Small intestine (tissue), 7 donors: ENCODE results near the gene AGAP6. TPM values are rescaled to one million over a fixed set of nuclear protein-coding genes. Genes with fewer than 3 reads are reported as not detected.
"Not testable (repeated sequence)": the region's sequence is repeated elsewhere in the genome, so short reads cannot be mapped to it uniquely, and the experiment has no call there.

Experiments used
- DNase-seq, 2 donors: peaks; one replicate each; pipeline versions ENCODE4 v3.0.0 to v3.0.0-alpha.2; 2013
- FAIRE-seq: peaks from 2 replicates; lab custom pipeline; 2012; peaks lifted over from hg19 to GRCh38; lab: Jason Lieb, UNC
- H3K27ac ChIP-seq, 3 donors: one replicate each; pipeline ENCODE4 v1.5.1; 2013; ENCODE audit warnings: low read length in 2 of 3, mild to moderate bottlenecking in 2 of 3, control low read depth in 1 of 3, inconsistent platforms in 1 of 3, low read depth in 1 of 3, moderate library complexity in 1 of 3
- H3K27me3 ChIP-seq, 3 donors: one replicate each; pipeline ENCODE4 v1.6.1; 2013; ENCODE audit warnings: low read length in 3 of 3, inconsistent platforms in 1 of 3; ENCODE audit not compliant: control insufficient read depth in 3 of 3, insufficient read depth in 3 of 3
- H3K36me3 ChIP-seq, 3 donors: one replicate each; pipeline ENCODE4 v1.6.1; 2013; ENCODE audit warnings: low read length in 3 of 3, inconsistent platforms in 1 of 3, low read depth in 1 of 3, mild to moderate bottlenecking in 1 of 3, moderate library complexity in 1 of 3; ENCODE audit not compliant: control insufficient read depth in 3 of 3, insufficient read depth in 2 of 3
- H3K4me1 ChIP-seq, 3 donors: one replicate each; pipeline ENCODE4 v1.6.1; 2013; ENCODE audit warnings: low read length in 2 of 3, inconsistent platforms in 1 of 3, low read depth in 1 of 3, mild to moderate bottlenecking in 1 of 3, moderate library complexity in 1 of 3; ENCODE audit not compliant: control insufficient read depth in 3 of 3, insufficient read depth in 2 of 3
- H3K4me3 ChIP-seq, 3 donors: one replicate each; pipeline ENCODE4 v1.5.1; 2013; ENCODE audit warnings: low read length in 3 of 3, control low read depth in 1 of 3, inconsistent platforms in 1 of 3, low read depth in 1 of 3, mild to moderate bottlenecking in 1 of 3, moderate library complexity in 1 of 3
- H3K9me3 ChIP-seq, 2 donors: one replicate each; pipeline ENCODE4 v1.6.1; 2013; ENCODE audit warnings: low read depth in 1 of 2, low read length in 1 of 2; ENCODE audit not compliant: control insufficient read depth in 2 of 2, insufficient read depth in 1 of 2
- WGBS, 3 donors: extraction: QIAGEN DNeasy Blood & Tissue Kit; methylation state at CpG; one replicate each; pipeline ENCODE4 v1.1.7; 2013; 5-methylcytosine and 5-hydroxymethylcytosine counted together
- polyA plus RNA-seq, 4 donors: library from polyadenylated mRNA; stranded (reverse) in 3 of 4; unstranded in 1 of 4; fragments of 200-250 nt in 3 of 4; fragments of 120-200 nt in 1 of 4; gene quantifications; one replicate each; pipeline versions ENCODE4 v1.2.1 to v1.2.3, GENCODE V29; 2013
- donor health status: healthy with polysubstance abuse.
- donor health status: control.
- donor health status: control.
- donor health status: Bipolar disorder and iron deficiency.
- donor health status: healthy.

AGAP6 gene
- polyA plus RNA-seq, 4 donors = 8.7 to 34.4 (median 17.4) TPM

- H3K27me3 ChIP-seq, H3K9me3 ChIP-seq, H3K4me3 ChIP-seq, DNase-seq, H3K36me3 ChIP-seq, H3K4me1 ChIP-seq, FAIRE-seq, H3K27ac ChIP-seq: not testable (repeated sequence)
- 92 to 97% (median 97%) methylated on average over 25 to 37 of the region's 37 CpGs for WGBS, 3 donors
These were observed 17.8 kb upstream of the AGAP6 start for GRCh38 chr10:49970331-49970857.

DNA sequence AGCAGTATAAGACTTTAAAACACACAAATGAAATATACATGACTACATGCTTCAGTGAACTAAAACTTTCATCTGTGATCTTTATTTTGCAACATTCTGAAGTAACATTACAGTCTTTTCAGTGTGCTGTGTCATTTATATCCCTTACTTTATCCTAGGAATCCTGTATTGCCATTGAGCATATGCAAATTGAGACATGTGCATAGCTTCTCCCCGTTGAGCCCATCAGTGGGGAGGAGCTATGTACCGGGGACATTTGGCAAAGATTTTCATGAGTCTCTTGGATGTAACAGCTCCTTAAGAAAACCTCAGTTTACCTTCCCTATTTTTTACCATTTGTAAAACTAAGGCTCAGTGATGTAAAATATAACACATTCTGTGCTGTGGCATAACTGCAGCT lies 16.7 kb upstream of the AGAP6 start:
- not testable (repeated sequence) for DNase-seq, H3K27ac ChIP-seq, H3K4me1 ChIP-seq, H3K9me3 ChIP-seq, FAIRE-seq, H3K36me3 ChIP-seq, H3K4me3 ChIP-seq, H3K27me3 ChIP-seq
- WGBS, 3 donors = 63 to 77% (median 66%) methylated on average over 2 of the region's 2 CpGs

- WGBS, 3 donors = 72 to 93% (median 88%) methylated on average over 3 of the region's 3 CpGs
- not testable (repeated sequence) for H3K27ac ChIP-seq, H3K27me3 ChIP-seq, H3K4me3 ChIP-seq, H3K36me3 ChIP-seq, FAIRE-seq, H3K4me1 ChIP-seq, DNase-seq, H3K9me3 ChIP-seq
These were observed 16.1 kb upstream of the AGAP6 start for GRCh38 chr10:49972094-49972493.

GRCh38 chr10:49977756-49978155 lies 10.4 kb upstream of the AGAP6 start:
- H3K27ac ChIP-seq, H3K36me3 ChIP-seq, H3K4me3 ChIP-seq, H3K4me1 ChIP-seq, FAIRE-seq, H3K27me3 ChIP-seq, H3K9me3 ChIP-seq, DNase-seq: not testable (repeated sequence)
- WGBS, 3 donors = 85 to 97% (median 97%) methylated on average over 2 to 3 of the region's 3 CpGs

- H3K9me3 ChIP-seq, H3K27ac ChIP-seq, H3K36me3 ChIP-seq, H3K4me1 ChIP-seq, H3K27me3 ChIP-seq, H3K4me3 ChIP-seq, FAIRE-seq, DNase-seq: not testable (repeated sequence)
- WGBS, 3 donors = 75 to 83% (median 79%) methylated on average over 3 of the region's 3 CpGs
These were observed 999 bp upstream of the AGAP6 start for GRCh38 chr10:49987207-49987606.

DNA sequence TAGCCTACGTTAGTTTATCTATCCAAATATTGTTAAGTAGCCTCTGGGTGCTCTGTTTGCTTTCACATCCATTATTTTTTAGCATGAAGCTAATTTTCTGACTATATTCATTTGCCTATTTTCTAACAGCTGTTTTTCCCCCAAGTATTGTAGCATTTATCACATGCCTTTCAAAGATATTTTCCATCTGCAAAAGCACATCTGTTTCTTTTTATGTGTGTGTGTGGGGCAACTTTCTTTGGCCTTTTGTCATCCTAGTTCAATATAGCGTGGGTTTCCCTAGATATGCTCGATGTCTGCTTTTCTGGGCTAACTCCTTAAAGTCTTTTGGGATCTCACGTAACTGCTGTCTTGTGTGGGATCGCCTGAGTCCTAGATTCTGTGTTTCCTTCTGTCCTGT lies 7.1 kb downstream of the AGAP6 start:
- not testable (repeated sequence) for DNase-seq, FAIRE-seq, H3K27me3 ChIP-seq, H3K4me1 ChIP-seq, H3K9me3 ChIP-seq, H3K27ac ChIP-seq, H3K36me3 ChIP-seq, H3K4me3 ChIP-seq
- WGBS, 3 donors = 89 to 94% (median 92%) methylated on average over 5 of the region's 5 CpGs

DNA sequence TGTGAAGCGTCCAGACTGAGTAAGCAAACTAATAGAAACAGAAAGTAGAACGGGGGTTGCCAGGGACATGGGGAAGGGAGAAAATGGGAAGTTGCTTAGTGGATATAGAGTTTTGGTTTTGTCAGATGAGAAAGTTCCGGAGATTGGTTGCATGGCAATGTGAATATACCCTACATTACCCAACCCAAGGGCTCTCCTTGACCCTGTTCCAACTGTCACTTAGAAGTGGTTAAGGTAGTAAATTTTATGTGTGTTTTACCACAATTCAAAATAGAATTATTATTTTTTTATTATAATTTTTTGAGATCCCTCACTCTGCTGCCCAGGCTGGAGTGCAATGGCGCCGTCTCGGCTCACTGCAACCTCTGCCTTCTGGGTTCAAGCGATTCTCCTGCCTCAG lies 25.8 kb downstream of the AGAP6 start:
- not testable (repeated sequence) for H3K36me3 ChIP-seq, H3K27ac ChIP-seq, H3K4me3 ChIP-seq, FAIRE-seq, DNase-seq, H3K4me1 ChIP-seq, H3K27me3 ChIP-seq, H3K9me3 ChIP-seq
- 67 to 85% (median 71%) methylated on average over 1 to 2 of the region's 7 CpGs for WGBS, 3 donors

DNA sequence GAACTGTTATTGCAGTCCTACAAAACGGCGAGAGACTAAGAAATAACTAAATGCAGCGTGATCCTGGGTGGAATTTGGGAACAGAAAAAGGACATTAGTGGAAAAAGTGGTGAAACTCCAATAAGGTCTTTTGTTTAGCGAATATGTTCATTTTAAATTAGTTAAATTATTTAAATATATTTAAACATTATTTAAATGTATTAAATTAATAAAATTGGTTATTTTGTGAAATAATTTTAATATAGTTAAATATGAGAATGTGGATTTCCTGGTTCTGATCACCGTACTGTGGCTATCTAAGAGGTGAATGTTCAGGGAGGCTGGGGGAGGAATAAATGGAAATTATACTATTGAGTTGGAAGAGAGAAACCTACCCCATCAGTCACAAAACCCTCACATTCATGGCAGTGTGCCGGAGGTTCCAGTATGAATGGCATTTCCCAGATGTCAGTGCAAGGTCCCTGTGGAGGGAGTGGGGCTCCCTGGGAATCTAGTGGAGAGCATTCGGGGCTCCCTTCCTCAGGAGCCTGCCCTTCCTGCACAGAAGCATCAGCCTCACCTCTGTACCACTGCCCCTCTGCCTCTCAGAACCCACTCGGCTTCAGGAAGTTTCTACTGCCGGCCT lies 27.5 kb downstream of the AGAP6 start:
- not testable (repeated sequence) for DNase-seq, H3K9me3 ChIP-seq, H3K27ac ChIP-seq, H3K4me3 ChIP-seq, FAIRE-seq, H3K27me3 ChIP-seq, H3K4me1 ChIP-seq, H3K36me3 ChIP-seq
- 81 to 85% (median 81%) methylated on average over 9 of the region's 9 CpGs for WGBS, 3 donors

GRCh38 chr10:50016926-50017325 lies 28.7 kb downstream of the AGAP6 start:
- not testable (repeated sequence) for H3K27ac ChIP-seq, H3K27me3 ChIP-seq, FAIRE-seq, H3K36me3 ChIP-seq, H3K4me1 ChIP-seq, DNase-seq, H3K9me3 ChIP-seq, H3K4me3 ChIP-seq
- 80 to 94% (median 84%) methylated on average over 5 of the region's 5 CpGs for WGBS, 3 donors
